ENCODE measurements around the gene BSN. TPM values are rescaled to one million over a fixed set of nuclear protein-coding genes. Genes with fewer than 3 reads are reported as not detected.

BSN gene, protein sequence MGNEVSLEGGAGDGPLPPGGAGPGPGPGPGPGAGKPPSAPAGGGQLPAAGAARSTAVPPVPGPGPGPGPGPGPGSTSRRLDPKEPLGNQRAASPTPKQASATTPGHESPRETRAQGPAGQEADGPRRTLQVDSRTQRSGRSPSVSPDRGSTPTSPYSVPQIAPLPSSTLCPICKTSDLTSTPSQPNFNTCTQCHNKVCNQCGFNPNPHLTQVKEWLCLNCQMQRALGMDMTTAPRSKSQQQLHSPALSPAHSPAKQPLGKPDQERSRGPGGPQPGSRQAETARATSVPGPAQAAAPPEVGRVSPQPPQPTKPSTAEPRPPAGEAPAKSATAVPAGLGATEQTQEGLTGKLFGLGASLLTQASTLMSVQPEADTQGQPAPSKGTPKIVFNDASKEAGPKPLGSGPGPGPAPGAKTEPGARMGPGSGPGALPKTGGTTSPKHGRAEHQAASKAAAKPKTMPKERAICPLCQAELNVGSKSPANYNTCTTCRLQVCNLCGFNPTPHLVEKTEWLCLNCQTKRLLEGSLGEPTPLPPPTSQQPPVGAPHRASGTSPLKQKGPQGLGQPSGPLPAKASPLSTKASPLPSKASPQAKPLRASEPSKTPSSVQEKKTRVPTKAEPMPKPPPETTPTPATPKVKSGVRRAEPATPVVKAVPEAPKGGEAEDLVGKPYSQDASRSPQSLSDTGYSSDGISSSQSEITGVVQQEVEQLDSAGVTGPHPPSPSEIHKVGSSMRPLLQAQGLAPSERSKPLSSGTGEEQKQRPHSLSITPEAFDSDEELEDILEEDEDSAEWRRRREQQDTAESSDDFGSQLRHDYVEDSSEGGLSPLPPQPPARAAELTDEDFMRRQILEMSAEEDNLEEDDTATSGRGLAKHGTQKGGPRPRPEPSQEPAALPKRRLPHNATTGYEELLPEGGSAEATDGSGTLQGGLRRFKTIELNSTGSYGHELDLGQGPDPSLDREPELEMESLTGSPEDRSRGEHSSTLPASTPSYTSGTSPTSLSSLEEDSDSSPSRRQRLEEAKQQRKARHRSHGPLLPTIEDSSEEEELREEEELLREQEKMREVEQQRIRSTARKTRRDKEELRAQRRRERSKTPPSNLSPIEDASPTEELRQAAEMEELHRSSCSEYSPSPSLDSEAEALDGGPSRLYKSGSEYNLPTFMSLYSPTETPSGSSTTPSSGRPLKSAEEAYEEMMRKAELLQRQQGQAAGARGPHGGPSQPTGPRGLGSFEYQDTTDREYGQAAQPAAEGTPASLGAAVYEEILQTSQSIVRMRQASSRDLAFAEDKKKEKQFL (N-terminal part only)
- 0.09 TPM in 2 replicates for total RNA-seq

GRCh38 chr3:49553692-49554632, at the start of gene BSN:
TSS of gene BSN (plus strand) at chr3:49554477. CDS start at chr3:49554603, 126 bp downstream.
- H3K4me1 Mint-ChIP-seq, result peaks cover 19% of the 10 kb centered on the region
- H3K27me3 Mint-ChIP-seq, result peaks cover 56% of the 10 kb centered on the region
- peak within 1 kb of the TSS; percentile 66 for H3K27ac Mint-ChIP-seq
- DNase-seq, result peak; percentile 96
- intact Hi-C loops (cut with micrococcal nuclease), result loop anchor here (1.0 kb wide), 1 partner anchor 14 kb away; no protein-coding TSS in a partner anchor
- H3K4me3 Mint-ChIP-seq, result peak within 1 kb of the TSS; percentile 90
- H3K36me3 Mint-ChIP-seq (ENCODE audit: low read depth), result no peaks in the 10 kb centered on the region
- H3K9me3 Mint-ChIP-seq, result no peaks in the 10 kb centered on the region

DNA sequence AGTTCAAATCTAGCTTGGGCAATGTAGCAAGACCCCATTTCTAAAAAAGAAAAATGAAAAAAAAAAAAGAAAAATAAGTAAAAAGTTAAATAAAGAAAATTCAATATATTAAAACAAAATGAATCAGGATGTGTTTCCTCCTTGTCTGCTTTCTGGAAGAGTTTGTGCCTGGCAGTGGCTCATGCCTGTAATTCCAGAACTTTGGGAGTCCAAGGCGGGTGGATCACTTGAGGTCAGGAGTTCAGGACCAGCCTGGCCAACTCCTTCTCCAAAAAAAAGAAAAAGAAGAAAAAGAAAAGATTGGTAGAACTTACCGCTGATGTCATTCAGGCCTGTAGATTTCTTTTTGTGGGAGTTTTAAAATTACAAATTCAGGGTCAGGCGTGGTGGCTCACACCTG, 47.4 kb upstream of the BSN start:
- Mint-ChIP-seq H3K27ac (no peak overlapping the region), H3K36me3 (ENCODE audit: low read depth) (peaks cover 17% of the 10 kb centered on the region), H3K9me3 (no peaks in the 10 kb centered on the region), H3K4me3 (no peak overlapping the region), H3K4me1 (peaks cover 4% of the 10 kb centered on the region), H3K27me3 (no peaks in the 10 kb centered on the region)
- no peak for DNase-seq
- intact Hi-C loops (cut with micrococcal nuclease), result no loop called here

DNA sequence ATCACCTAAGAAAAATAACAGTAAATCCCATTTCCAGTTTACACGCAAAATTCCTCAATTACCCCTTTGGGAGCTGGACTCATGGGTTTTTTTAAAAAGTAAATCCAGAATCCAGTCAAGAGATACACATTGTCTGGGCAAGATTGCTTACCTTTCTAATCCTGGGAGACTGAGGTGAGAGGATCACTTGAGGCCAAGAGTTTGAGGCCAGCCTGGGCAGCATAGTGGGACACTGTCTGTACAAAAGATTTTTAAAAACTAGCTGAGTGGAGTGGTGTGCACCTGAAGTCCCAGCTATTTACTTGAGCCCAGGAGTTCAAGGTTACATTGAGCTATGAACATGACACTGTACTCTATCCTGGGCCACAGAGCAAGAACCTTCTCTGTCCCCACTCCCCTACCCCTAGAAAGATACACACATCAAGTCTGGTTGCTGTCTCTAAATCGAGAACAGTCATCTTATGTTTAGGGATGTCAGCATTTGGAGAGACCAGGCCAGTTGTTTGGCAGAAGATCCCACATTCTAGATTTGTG, 45.2 kb upstream of the BSN start:
- Mint-ChIP-seq H3K27ac (no peak overlapping the region), H3K36me3 (ENCODE audit: low read depth) (peaks cover 23% of the 10 kb centered on the region), H3K4me3 (no peak overlapping the region), H3K9me3 (no peaks in the 10 kb centered on the region), H3K27me3 (no peaks in the 10 kb centered on the region), H3K4me1 (no peaks in the 10 kb centered on the region)
- no peak for DNase-seq
- intact Hi-C loops (cut with micrococcal nuclease), result no loop called here

DNA sequence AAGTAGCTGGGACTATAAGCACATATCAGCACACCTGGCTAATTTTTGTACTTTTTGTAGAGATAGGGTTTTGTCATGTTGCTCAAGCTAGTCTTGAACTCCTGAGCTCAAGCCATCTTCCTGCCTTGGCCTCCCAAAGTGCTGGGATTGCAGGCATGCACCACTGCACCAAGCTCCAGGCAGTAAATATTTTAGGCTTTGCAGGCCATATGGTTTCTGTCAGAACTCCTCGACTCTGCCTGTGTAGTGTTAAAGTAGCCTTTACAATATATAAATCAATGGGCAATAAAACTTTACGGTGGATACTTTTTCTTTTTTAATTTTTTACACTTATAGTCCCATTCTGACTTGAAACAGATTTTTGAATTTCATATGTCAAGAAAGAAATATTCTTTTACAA, 42.6 kb upstream of the BSN start:
- Mint-ChIP-seq H3K4me3 (no peak overlapping the region), H3K9me3 (no peaks in the 10 kb centered on the region), H3K27ac (no peak overlapping the region), H3K36me3 (ENCODE audit: low read depth) (peaks cover 34% of the 10 kb centered on the region), H3K4me1 (no peaks in the 10 kb centered on the region), H3K27me3 (no peaks in the 10 kb centered on the region)
- no peak for DNase-seq
- intact Hi-C loops (cut with micrococcal nuclease), result no loop called here

DNA sequence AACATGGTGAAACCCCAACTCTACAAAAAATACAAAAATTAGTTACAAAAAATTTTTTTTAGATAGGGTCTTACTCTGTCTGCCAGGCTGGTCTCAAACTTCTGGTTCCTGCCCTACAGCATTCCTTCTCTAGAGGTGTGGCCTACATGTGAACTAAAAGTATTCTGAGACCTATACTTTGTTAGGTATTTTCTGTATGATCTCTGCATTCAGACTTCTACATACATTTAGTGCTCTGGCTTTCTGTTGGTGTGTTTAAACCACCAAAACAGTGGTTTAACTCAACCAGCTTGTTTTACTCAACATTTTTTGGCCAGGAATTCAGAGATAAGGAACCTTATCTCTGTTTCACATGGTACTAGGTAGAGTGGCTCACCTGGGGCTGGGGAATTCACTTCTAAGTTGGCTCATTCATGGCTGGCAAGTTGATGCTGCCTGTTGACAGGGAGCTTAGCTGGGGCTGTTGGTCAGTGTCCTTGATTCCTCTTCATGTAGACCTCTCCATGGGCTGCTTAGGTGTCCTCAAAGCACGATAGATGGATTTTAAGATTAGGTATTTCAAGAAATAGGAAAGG, 41.4 kb upstream of the BSN start:
- H3K9me3 Mint-ChIP-seq, result no peaks in the 10 kb centered on the region
- no peaks in the 10 kb centered on the region for H3K4me1 Mint-ChIP-seq
- intact Hi-C loops (cut with micrococcal nuclease), result no loop called here
- H3K27ac Mint-ChIP-seq, result no peak overlapping the region
- peaks cover 38% of the 10 kb centered on the region for H3K36me3 Mint-ChIP-seq (ENCODE audit: low read depth)
- H3K4me3 Mint-ChIP-seq, result no peak overlapping the region
- no peaks in the 10 kb centered on the region for H3K27me3 Mint-ChIP-seq
- DNase-seq, result no peak

- Mint-ChIP-seq H3K4me1 (no peaks in the 10 kb centered on the region), H3K4me3 (no peak overlapping the region), H3K9me3 (no peaks in the 10 kb centered on the region), H3K27ac (no peak overlapping the region), H3K36me3 (ENCODE audit: low read depth) (peaks cover 38% of the 10 kb centered on the region), H3K27me3 (no peaks in the 10 kb centered on the region)
- no peak for DNase-seq
- intact Hi-C loops (cut with micrococcal nuclease), result no loop called here
These were observed 40.7 kb upstream of the BSN start for GRCh38 chr3:49513494-49514124.

DNA sequence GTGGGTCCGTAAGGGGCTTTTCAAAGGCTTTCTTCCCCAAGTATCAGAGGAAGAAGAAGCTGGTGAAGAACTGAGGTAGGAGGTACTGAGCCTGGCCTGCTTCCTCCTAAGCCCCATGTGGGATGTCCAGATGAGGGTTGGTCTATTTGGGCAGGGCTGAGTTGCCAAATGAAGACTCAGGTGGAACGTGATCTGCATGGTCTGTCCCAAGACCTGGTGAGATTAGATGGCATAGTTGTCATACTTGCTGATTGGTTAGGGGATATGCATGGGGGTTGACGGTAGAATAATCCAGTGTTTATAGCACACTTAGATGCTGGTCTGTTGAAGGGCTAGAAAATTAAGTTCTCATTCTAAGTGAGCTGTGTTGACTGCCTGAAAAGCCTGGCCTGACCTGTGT, 36.3 kb upstream of the BSN start:
- Mint-ChIP-seq H3K9me3 (no peaks in the 10 kb centered on the region), H3K36me3 (ENCODE audit: low read depth) (peaks cover 29% of the 10 kb centered on the region), H3K4me3 (no peak overlapping the region), H3K27ac (no peak overlapping the region), H3K4me1 (peaks cover 4% of the 10 kb centered on the region), H3K27me3 (no peaks in the 10 kb centered on the region)
- intact Hi-C loops (cut with micrococcal nuclease), result no loop called here
- DNase-seq, result no peak

GRCh38 chr3:49518441-49518840, 35.8 kb upstream of the BSN start:
- Mint-ChIP-seq H3K4me1 (peaks cover 4% of the 10 kb centered on the region), H3K4me3 (no peak overlapping the region), H3K9me3 (no peaks in the 10 kb centered on the region), H3K36me3 (ENCODE audit: low read depth) (peaks cover 24% of the 10 kb centered on the region), H3K27me3 (no peaks in the 10 kb centered on the region), H3K27ac (no peak overlapping the region)
- DNase-seq, result no peak
- intact Hi-C loops (cut with micrococcal nuclease), result no loop called here

- intact Hi-C loops (cut with micrococcal nuclease), result no loop called here
- Mint-ChIP-seq H3K36me3 (ENCODE audit: low read depth) (peaks cover 18% of the 10 kb centered on the region), H3K9me3 (no peaks in the 10 kb centered on the region), H3K27me3 (no peaks in the 10 kb centered on the region), H3K4me3 (no peak overlapping the region), H3K4me1 (peaks cover 4% of the 10 kb centered on the region), H3K27ac (no peak overlapping the region)
- DNase-seq, result no peak
These were observed 35.0 kb upstream of the BSN start for GRCh38 chr3:49519296-49519695.

DNA sequence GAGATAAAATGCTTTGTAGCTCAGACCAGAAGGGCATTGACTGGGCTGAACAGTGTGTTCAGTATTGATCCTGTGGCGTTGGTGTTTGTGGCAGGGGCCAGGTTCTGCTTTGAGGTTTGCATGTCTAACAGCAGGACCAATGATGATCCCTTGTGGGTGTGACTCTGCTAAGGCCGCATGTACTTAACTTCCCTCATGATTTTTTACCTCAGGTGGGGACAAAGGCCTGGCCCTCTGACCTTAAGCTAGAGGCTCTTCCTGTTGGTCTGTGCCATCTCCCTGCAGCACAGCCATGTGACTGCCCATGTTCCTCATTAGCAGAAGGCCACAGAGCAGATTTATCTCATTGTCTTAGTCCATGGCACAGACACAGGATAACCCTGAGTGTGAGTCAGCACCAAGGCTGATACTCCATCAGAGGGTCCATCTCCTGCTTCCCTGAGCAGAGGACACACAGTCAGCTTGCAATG, 34.3 kb upstream of the BSN start:
- intact Hi-C loops (cut with micrococcal nuclease), result no loop called here
- peaks cover 4% of the 10 kb centered on the region for H3K4me1 Mint-ChIP-seq
- H3K27me3 Mint-ChIP-seq, result no peaks in the 10 kb centered on the region
- DNase-seq, result no peak
- peaks cover 16% of the 10 kb centered on the region for H3K36me3 Mint-ChIP-seq (ENCODE audit: low read depth)
- H3K4me3 Mint-ChIP-seq, result no peak overlapping the region
- no peak overlapping the region for H3K27ac Mint-ChIP-seq
- no peaks in the 10 kb centered on the region for H3K9me3 Mint-ChIP-seq

DNA sequence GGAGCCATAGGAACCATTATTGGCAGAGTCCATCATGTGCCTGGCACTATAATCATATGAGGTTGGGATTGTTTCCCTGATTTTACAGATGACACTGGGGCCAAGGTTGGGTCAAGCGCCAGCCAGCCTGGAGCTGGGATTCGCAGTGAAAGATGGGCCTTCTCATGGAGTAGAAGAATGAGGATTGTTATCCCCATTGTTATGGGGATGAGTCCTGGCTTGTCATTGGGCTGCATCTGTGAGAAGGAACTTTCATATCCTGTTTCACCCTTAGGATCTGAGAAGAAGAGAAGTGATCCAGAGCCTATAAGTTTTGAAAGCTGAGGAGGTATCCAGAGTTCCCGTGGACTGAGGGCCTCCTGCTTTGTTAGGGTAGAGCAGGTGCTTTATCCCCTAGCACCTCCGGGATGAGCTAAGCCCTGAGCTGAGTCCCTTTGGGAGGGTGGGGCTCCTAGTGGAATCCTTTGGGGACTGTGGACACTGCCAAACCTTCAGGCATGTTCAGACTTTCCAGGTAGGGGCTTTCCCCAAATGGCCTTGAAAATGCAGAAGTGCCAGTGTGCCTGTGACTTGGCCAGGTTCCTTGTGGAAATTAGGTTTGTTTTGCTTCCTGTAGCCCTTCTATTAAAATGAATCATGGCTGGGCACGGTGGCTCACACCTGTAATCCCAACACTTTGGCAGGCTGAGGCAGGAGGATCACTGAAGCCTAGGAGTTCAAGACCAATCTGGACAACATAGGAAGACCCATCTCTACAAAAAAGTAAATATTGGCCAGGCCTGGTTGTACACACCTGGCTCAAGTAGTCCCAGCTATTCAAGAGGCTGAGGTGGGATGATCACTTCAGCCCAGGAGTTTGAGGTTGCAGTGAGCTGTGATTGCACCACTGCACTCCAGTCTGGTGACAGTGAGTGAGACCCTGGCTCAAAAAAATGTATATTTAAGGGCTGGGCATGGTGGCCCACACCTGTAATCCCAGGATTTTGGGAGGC, 30.2 kb upstream of the BSN start:
- no peak overlapping the region for H3K4me3 Mint-ChIP-seq
- no peaks in the 10 kb centered on the region for H3K9me3 Mint-ChIP-seq
- peaks cover 6% of the 10 kb centered on the region for H3K4me1 Mint-ChIP-seq
- intact Hi-C loops (cut with micrococcal nuclease), result no loop called here
- no peaks in the 10 kb centered on the region for H3K27me3 Mint-ChIP-seq
- H3K27ac Mint-ChIP-seq, result no peak overlapping the region
- no peak for DNase-seq
- peaks cover 7% of the 10 kb centered on the region for H3K36me3 Mint-ChIP-seq (ENCODE audit: low read depth)
